Peyer's patch (tissue), 4 donors: ENCODE measurements around the gene TSEN54.
A peak's percentile ranks its signal among the peaks of the same experiment; 100 is the strongest.

Source experiments
- POLR2A ChIP-seq, 2 donors: fragments of 450-650 bp; IDR thresholded peaks; one replicate each; pipeline ENCODE4 v1.5.1; 2017; ENCODE audit warnings: antibody characterized with exemption in 2 of 2, mild to moderate bottlenecking in 2 of 2, moderate library complexity in 2 of 2
- TF ChIP-seq, protein P1 (sequence below), 6 experiments: fragments of 450-650 bp in 4 of 6; fragments of 200-600 bp in 2 of 6; sonication (generic) in 1 of 6; IDR thresholded peaks; one replicate each; pipeline ENCODE4 v1.5.1; 2017 to 2019; ENCODE audit warnings: antibody characterized with exemption in 6 of 6, mild to moderate bottlenecking in 3 of 6, moderate library complexity in 1 of 6

DNA sequence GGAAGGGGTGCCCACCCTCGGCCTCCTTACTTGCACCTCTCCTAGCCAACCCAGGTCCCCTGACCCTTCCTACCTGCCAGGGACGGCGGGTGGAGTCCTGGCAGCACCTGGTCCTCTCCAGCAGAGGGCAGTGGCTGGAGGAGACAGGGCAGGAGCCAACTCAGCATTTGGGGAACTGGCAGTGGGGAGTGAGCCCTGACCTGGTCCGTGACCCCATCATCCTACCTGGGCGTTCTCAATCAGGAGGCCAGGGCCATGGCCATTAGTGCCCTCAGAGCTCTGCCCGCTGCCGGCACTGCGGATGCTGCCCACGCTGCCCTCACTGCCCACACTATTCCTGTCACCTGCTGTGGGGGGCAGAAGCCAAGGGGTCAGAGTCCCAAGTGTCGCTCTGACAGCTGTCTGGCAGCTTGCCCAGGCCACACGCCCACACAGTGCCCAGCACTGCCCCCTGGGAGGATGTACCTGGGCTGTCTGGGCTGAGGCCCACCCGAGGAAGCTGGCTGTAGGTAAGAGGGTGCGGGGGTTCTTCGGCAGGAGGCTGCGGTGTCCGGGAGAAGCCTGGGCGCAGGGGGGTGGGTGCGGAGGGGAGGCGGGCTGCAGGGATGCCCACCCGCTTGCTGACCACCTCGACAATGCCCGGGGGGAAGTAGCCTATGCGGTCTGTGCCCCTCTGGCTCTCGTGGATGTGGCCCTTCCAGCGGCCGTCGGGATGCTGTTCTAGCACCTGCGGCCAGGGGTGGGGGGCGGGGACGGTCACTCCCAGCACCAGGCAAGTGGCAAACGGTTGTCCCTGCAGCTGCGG, 11.8 kb upstream of the TSEN54 start:
- TF ChIP-seq, protein P1, sequence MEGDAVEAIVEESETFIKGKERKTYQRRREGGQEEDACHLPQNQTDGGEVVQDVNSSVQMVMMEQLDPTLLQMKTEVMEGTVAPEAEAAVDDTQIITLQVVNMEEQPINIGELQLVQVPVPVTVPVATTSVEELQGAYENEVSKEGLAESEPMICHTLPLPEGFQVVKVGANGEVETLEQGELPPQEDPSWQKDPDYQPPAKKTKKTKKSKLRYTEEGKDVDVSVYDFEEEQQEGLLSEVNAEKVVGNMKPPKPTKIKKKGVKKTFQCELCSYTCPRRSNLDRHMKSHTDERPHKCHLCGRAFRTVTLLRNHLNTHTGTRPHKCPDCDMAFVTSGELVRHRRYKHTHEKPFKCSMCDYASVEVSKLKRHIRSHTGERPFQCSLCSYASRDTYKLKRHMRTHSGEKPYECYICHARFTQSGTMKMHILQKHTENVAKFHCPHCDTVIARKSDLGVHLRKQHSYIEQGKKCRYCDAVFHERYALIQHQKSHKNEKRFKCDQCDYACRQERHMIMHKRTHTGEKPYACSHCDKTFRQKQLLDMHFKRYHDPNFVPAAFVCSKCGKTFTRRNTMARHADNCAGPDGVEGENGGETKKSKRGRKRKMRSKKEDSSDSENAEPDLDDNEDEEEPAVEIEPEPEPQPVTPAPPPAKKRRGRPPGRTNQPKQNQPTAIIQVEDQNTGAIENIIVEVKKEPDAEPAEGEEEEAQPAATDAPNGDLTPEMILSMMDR (IDR thresholded peaks at IDR 0.05) = peak; percentile 38 to 72 (median 62)
- no peak for TF ChIP-seq POLR2A (IDR thresholded peaks at IDR 0.05)
